HepG2 (cell line): Measurements from ENCODE around the gene FCHO2. TPM values are rescaled to one million over a fixed set of nuclear protein-coding genes. Genes with fewer than 3 reads are reported as not detected.

Source experiments
- ATF2 ChIP-seq: sonication (generic); formaldehyde crosslinking; IDR thresholded peaks from 2 replicates; pipeline ENCODE4 v1.4.0; 2020; ENCODE audit warnings: missing genetic modification reagents
- DZIP1 ChIP-seq: sonication (generic); formaldehyde crosslinking; IDR thresholded peaks from 2 replicates; pipeline ENCODE4 v1.5.0; 2020; ENCODE audit warnings: mild to moderate bottlenecking, missing genetic modification reagents
- HMGXB4 ChIP-seq, 2 experiments: sonication (generic) in 1 of 2; formaldehyde crosslinking in 1 of 2; IDR thresholded peaks; 2 replicates each; pipeline versions ENCODE4 v1.4.0 to v1.6.1; 2018 to 2020; ENCODE audit warnings: missing genetic modification reagents in 2 of 2, borderline replicate concordance in 1 of 2, low read depth in 1 of 2, mild to moderate bottlenecking in 1 of 2, missing biosample characterization in 1 of 2
- HOXA3 ChIP-seq: sonication (generic); formaldehyde crosslinking; IDR thresholded peaks from 2 replicates; pipeline ENCODE4 v1.5.0; 2020; ENCODE audit warnings: missing genetic modification reagents
- IKZF4 ChIP-seq: sonication (generic); formaldehyde crosslinking; IDR thresholded peaks from 2 replicates; pipeline ENCODE4 v1.5.1; 2020; ENCODE audit warnings: borderline replicate concordance, mild to moderate bottlenecking, low read depth, missing genetic modification reagents; ENCODE audit errors: not compliant biosample characterization
- POLR2A ChIP-seq, 2 experiments: IDR thresholded peaks; 2 replicates each; pipeline ENCODE4 v1.6.1; 2011; ENCODE audit warnings: low read depth in 2 of 2, low read length in 2 of 2, mild to moderate bottlenecking in 1 of 2, moderate library complexity in 1 of 2; ENCODE audit not compliant: insufficient read depth in 1 of 2
- PRDM15 ChIP-seq: sonication (generic); formaldehyde crosslinking; IDR thresholded peaks from 2 replicates; pipeline ENCODE4 v1.4.0; 2020; ENCODE audit warnings: missing genetic modification reagents
- TFE3 ChIP-seq: IDR thresholded peaks from 2 replicates; pipeline ENCODE4 v1.6.1; 2016
- ZMAT3 ChIP-seq: sonication (generic); formaldehyde crosslinking; conservative IDR thresholded peaks from 2 replicates; pipeline ENCODE4 v1.7.0; 2021; ENCODE audit warnings: missing genetic modification reagents
- ZNF225 ChIP-seq: sonication (generic); formaldehyde crosslinking; IDR thresholded peaks from 2 replicates; pipeline ENCODE4 v1.4.0; 2020; ENCODE audit warnings: mild to moderate bottlenecking, missing genetic modification reagents
- ZNF33B ChIP-seq: sonication (generic); formaldehyde crosslinking; IDR thresholded peaks from 2 replicates; pipeline ENCODE4 v1.5.1; 2020; ENCODE audit warnings: mild to moderate bottlenecking, missing genetic modification reagents
- ZNF784 ChIP-seq: sonication (generic); formaldehyde crosslinking; IDR thresholded peaks from 2 replicates; pipeline ENCODE4 v1.5.1; 2020; ENCODE audit warnings: missing genetic modification reagents, mild to moderate bottlenecking, borderline replicate concordance
- polyA plus RNA-seq, 8 experiments: library from polyadenylated mRNA; depleted of rRNA in 3 of 8; stranded (reverse) in 7 of 8; unstranded in 1 of 8; fragments of >200 nt; fragmentation: Illumina TruSeq in 4 of 8; extraction: Trizol in 4 of 8; gene quantifications; 2 replicates each; pipeline versions ENCODE4 v1.2.1 to v1.2.3, GENCODE V29; 2011 to 2016; ENCODE audit warnings: low read depth in 4 of 8, missing spikeins in 1 of 8, mixed read lengths in 1 of 8; ENCODE audit not compliant: insufficient read depth in 1 of 8
- total RNA-seq, 5 experiments: library from RNA; depleted of rRNA; stranded (reverse); fragments of >200 nt; fragmentation: Illumina TruSeq; extraction: Trizol; gene quantifications; 2 replicates each; pipeline ENCODE4 v1.2.3, GENCODE V29; 2016; ENCODE audit warnings: low read depth in 1 of 5

Gene FCHO2
- total and polyA plus RNA-seq, 2 of the 13 experiments (the other 11 are each of a cell fraction or from before 2014, with no cell fraction given): 11.6 to 17.3 TPM

- TF ChIP-seq HMGXB4 (CRISPR knock-in tag; IDR thresholded peaks at IDR 0.05; ENCODE audit: borderline replicate concordance in 1 of 2, low read depth in 1 of 2): peak; percentile 93 to 97
- peak; percentile 87 for TF ChIP-seq HOXA3 (CRISPR knock-in tag)
- TF ChIP-seq ZNF33B (CRISPR knock-in tag): no peak
- TF ChIP-seq TFE3 (CRISPR knock-in tag): no peak
- peak; percentile 70 to 82 for TF ChIP-seq POLR2A (IDR thresholded peaks at IDR 0.05; ENCODE audit: insufficient read depth in 1 of 2, low read depth in 2 of 2, low read length in 2 of 2)
- 0 out of 2 replicates have a peak, but pooled peaks have one; percentile 46 for TF ChIP-seq ZNF225 (CRISPR knock-in tag)
- 0 out of 2 replicates have a peak, but pooled peaks have one; percentile 28 for TF ChIP-seq ZNF784 (CRISPR knock-in tag)
- TF ChIP-seq ATF2 (CRISPR knock-in tag): peak; percentile 60; the same call in 1 of the 2 replicates
- TF ChIP-seq DZIP1: no peak; the same call in 1 of the 2 replicates
- TF ChIP-seq IKZF4 (CRISPR knock-in tag): no peak
- TF ChIP-seq PRDM15: no peak
- TF ChIP-seq ZMAT3 (CRISPR knock-in tag): peak; percentile 74
Observed at GRCh38 chr5:72955768-72956323, at the start of gene FCHO2 (continued).
